NCI-H2196 (cell line): Measurements from ENCODE around the gene TIMM10.

Experiments
- DNase-seq: peaks from one replicate; lab custom pipeline; 2025; ENCODE audit not compliant: unreplicated experiment; lab: John Stamatoyannopoulos, UW

Gene TIMM10

GRCh38 chr11:57530596-57531507 is at the start of gene TIMM10:
TSS of gene TIMM10 (minus strand) at chr11:57530754. CDS start at chr11:57530189, 565 bp downstream.
- peak; percentile 96 for DNase-seq

DNA sequence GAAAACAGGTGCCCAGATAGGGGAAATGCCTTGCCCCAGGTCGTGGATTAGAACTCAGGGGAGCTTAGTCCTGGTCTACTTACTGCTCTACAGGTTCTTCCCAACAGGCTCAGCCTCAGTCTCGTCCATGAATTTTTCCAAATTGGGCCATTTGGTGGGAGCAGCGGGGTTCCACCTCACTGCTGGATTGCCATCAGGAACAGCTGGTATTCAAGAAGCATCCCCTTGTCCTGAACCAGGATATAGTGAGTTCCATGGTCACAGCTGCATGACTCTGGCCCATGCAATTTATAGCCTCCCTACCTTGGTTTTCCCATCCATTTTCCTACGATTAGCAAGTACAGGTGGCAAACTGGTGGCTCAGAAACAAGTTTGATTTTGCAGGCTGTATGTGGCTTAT is 43.5 kb upstream of the TIMM10 start:
- DNase-seq = no peak

DNA sequence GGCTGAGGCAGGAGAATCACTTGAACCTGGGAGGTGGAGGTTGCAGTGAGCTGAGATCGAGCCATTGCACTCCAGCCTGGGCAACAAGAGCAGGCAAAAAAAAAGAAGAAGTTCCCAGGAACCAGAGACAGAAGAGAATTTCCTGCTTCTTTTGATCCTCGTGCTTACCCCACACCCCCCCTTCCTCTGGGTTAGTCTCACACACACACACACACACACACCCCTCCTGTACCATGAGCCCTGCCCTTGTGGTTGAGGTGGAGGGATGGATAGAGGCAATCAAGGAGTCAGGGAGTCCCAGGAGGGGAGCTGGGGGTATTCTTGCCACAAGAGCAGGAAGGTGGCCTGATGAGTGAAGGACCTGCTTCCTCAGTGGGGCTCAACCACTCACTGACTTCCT is 41.1 kb upstream of the TIMM10 start:
- no peak for DNase-seq

DNA sequence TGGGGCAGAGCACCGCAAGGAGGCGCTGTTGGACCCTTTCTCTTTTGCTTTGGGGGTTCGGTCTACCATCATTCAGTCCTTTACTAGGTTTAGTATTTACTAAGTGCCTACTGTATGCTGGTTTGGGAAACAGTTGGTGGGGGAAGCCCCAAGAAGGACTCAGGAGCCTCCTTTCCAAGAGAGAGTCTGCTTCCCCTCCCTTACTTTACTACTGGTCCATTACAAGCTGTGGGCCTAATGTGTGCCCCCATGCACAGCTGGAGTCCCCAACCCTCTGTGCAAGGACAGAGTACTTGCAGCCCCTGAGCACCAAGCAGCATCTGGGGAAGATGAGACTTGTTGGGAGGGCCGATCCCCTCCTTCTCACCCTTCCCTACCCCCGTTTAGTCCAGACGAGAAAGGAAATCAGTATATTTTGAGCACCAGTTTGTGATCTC is 37.8 kb upstream of the TIMM10 start:
- peak; percentile 89 for DNase-seq

- peak; percentile 53 for DNase-seq
Measured at GRCh38 chr11:57567515-57568329, 37.2 kb upstream of the TIMM10 start, which contains the start of gene UBE2L6. TSS of gene UBE2L6 (minus strand) at chr11:57567672. CDS start at chr11:57567611, 61 bp downstream.

DNA sequence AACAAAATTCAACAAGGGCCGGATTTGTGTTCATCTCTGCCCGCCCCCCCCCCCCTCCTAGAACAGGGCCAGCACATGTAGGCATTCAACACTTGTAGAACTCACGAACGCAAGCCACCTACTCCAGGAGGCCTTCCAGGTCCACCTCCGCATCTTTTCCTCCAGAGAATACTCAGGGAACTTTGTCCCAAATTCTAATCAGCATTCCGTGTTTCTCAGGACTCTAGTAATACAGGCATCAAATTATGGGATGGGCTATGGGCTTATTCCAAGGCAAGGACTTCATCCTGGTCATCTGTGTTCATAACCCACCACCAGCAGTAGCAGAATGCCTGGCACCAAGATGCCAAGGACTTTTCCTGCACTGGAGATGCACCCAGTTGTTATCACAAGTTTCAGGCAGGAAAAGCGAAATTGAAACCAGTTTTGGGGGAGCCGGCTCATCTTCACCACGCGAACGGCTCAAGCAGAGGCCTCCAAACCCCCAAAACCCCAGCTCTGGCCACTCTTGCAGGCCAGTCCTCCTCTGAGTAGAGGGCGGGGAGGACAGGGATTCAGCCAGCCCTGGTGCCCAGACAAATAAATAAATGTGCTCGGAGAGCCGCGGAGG is 36.5 kb upstream of the TIMM10 start:
- DNase-seq = no peak

DNA sequence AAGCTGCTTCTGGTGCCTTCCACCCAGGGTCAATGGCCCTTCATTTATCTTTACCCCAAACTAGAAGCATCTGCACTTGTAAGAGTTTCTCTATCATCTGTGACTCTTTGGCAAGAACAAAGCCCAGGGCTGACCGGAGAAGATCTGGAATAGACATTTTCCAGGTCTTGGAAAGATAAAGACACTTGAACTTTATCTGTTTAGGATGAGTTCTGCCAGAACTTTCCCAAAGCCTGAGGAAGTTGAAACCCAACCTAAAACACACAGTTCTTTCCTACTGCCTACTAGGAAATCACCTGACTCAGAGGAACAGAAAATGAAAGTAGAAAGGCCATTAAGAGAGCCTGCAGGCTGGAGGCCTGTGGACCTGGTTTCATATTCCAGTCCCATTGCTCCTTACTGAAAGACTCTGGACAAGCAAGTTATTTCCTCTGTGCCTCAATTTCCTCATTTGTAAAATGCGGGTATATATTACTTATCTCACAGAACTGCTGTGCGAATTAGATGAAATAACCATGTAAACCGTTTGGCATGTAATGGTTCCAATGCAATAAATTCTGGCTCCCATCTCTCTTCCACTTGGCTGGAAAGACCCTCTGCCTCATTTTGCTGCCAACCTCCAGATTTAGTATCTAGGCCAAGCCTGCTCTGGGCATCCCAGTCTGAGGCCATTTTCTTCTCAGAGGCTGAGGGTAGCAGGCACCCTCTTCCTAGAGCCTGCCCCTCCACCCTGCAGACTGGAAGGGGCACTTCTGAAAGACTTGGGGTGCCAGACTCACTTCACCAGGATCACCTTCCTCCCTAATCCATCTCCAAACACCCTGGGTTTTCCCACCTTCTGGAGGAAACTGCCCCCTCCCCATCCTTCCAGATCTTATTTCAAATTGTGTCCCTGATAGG is 35.7 kb upstream of the TIMM10 start:
- DNase-seq = peak; percentile 72

DNA sequence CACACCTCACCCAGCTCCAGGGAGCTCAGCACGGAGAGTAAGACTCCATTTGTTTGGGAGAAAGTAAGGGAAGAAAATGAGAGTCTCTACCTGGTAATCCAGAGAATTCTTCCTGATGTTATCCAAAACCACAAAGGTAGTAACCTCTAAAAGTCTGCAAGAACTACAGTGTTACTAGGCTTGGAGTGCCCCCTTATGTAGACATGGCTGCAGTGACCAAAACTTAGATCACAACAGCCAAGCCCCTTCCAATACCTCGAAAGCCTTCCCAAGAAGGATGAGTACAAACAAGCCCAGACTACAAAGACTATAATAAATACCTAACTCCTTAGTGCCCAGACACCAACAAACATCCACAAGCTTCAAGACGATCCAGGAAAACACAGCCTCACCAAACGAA is 32.0 kb upstream of the TIMM10 start:
- DNase-seq = no peak

- DNase-seq = peak; percentile 26
Measured at GRCh38 chr11:57560146-57560545, 29.6 kb upstream of the TIMM10 start.

GRCh38 chr11:57556041-57556440 is 25.5 kb upstream of the TIMM10 start:
- no peak for DNase-seq

- DNase-seq = no peak
Measured at GRCh38 chr11:57555393-57555792, 24.8 kb upstream of the TIMM10 start.

DNA sequence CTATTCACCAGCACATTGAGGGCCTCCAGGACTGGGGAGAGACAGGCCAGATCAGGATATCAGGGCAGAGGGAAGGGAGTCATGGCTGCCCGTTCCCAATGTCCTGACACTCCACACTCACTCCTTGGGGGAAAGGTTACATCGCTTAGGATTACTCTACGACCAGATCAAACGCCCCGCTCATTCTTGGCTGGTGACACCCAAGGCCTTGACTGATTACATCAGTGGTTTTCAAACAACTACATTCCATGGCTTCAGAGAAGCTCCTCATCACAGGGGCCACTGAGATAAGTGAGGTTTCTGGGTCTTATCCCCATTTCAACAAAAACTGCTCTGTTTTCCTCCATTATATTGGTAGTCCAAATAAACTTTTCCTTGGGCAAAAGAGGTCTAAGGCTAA is 21.9 kb upstream of the TIMM10 start:
- DNase-seq = no peak

DNA sequence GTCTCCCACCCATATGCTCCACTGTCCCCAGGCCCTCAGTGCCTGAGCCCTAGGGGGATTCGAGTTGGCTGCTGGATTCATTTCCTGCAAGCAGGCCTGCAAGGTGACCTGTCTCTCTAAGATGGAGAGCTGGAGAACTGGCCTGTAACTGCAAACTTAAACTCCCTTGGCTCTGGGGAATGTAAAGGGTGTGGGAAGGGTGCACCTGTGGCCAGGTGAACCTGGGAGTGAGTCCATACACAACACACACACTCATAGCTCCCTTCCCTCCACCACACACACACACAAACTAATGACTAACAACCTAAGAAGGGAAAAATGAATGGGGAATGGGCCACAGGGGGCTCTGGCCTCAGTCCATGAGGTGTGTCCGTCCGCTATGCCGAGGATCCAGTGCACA is 21.4 kb upstream of the TIMM10 start:
- DNase-seq = no peak

GRCh38 chr11:57549983-57550382 is 19.4 kb upstream of the TIMM10 start:
- no peak for DNase-seq

DNA sequence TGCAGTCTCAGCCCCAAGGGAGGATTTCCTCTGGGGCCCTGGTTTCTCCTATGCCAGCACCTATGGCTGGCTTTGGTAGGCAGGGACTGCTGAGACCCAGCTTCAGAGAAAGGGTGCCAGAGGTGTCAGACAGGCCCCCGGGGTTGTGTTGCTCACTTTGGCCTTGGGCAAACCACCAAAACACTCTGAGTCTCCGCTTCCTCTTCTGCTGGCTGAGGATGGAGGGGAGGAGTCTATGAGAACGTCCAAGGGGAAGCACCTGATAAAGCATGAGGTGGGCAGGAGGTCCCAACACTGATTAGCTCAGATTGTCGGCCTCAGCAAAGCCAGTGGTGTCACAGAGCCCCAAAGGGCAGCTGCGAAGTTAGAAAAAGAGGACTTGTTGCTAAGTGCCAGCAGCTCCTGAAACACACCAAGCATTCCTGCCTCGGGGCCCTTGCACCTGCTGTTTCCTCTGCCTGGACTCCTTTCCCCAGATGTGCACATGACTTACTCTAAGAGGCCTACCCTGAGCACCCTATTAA is 17.4 kb upstream of the TIMM10 start:
- DNase-seq = no peak

GRCh38 chr11:57546869-57547475 is 16.4 kb upstream of the TIMM10 start:
- DNase-seq = peak; percentile 14

DNA sequence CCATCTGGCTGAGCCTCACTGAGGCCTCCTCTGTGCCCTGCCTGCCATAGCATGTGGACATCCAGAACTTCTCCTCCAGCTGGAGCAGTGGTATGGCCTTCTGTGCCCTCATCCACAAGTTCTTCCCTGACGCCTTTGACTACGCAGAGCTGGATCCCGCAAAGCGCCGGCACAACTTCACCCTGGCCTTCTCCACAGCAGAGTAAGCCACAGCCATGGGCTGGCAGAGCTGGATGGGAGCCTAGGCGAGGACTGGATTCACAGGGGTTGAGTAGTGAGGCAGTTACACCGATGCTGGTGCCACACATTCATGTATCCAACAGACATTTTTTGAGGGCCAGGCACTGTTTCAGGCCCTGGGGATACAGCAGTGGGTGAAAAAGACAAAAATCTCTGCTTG is 15.9 kb upstream of the TIMM10 start:
- no peak for DNase-seq

DNA sequence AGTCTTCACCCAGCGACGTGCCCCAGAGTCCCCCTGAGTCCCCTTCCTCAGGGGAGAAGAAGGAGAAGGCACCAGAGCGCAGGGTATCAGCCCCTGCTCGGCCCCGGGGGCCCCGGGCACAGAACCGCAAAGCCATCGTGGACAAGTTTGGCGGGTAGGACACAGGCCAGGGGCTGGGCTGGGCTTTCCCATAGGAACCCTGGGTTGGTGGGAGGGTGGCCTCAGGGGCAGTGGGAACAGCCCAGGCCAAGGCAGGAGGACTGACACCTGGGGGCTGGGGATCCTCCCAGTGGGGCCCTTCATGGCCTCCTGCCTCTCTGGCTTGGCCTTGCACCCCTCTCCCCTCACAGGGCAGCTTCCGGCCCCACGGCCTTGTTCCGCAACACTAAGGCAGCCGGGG is 15.3 kb upstream of the TIMM10 start:
- no peak for DNase-seq

DNA sequence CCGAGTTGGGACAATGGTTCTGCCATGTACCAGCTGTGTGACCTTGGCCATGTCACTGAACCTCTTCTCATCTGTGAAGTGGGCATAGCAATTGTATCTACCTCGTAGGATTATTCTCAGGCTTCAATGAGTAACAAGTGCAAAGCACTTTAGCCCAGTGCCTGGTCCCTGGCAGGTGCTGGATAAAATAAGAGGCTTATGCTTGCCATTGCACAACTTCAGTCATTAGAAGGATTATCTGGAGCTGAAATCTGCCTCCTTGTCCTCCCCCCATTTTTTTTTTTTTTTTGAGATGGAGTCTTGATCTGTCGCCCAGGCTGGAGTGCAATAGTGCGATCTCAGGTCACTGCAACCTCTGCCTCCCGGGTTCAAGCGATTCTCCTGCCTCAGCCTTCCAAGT is 14.0 kb upstream of the TIMM10 start:
- no peak for DNase-seq

- no peak for DNase-seq
Measured at GRCh38 chr11:57543593-57543992, 13.0 kb upstream of the TIMM10 start.
